ENCODE data around the gene KRT71.

KRT71 gene

GRCh38 chr12:52587563-52587962 lies 34.6 kb upstream of the KRT71 start:
- H3K36me3 ChIP-seq (ENCODE audit: low read depth), result no peaks in the 10 kb centered on the region
- ATAC-seq (ENCODE audit: low read depth) (no peak), DNase-seq (ENCODE audit: low spot score) (peak; percentile 27)
- H3K27me3 ChIP-seq (ENCODE audit: insufficient read depth, poor library complexity, severe bottlenecking), result no peaks in the 10 kb centered on the region
- TF ChIP-seq, protein P1, sequence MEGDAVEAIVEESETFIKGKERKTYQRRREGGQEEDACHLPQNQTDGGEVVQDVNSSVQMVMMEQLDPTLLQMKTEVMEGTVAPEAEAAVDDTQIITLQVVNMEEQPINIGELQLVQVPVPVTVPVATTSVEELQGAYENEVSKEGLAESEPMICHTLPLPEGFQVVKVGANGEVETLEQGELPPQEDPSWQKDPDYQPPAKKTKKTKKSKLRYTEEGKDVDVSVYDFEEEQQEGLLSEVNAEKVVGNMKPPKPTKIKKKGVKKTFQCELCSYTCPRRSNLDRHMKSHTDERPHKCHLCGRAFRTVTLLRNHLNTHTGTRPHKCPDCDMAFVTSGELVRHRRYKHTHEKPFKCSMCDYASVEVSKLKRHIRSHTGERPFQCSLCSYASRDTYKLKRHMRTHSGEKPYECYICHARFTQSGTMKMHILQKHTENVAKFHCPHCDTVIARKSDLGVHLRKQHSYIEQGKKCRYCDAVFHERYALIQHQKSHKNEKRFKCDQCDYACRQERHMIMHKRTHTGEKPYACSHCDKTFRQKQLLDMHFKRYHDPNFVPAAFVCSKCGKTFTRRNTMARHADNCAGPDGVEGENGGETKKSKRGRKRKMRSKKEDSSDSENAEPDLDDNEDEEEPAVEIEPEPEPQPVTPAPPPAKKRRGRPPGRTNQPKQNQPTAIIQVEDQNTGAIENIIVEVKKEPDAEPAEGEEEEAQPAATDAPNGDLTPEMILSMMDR (IDR thresholded peaks at IDR 0.05; ENCODE audit: poor library complexity, severe bottlenecking), result no peak
- H3K4me3 ChIP-seq (ENCODE audit: severe bottlenecking), result no peak overlapping the region
- peaks cover 7% of the 10 kb centered on the region for H3K4me1 ChIP-seq (ENCODE audit: insufficient read depth, poor library complexity, severe bottlenecking)
- no peaks in the 10 kb centered on the region for H3K9me3 ChIP-seq (ENCODE audit: severe bottlenecking)
- H3K27ac ChIP-seq (ENCODE audit: poor library complexity, severe bottlenecking), result no peak overlapping the region

GRCh38 chr12:52585946-52586345 lies 33.0 kb upstream of the KRT71 start:
- DNase-seq (ENCODE audit: low spot score), result peak; percentile 8
- no peaks in the 10 kb centered on the region for H3K27me3 ChIP-seq (ENCODE audit: insufficient read depth, poor library complexity, severe bottlenecking)
- H3K27ac ChIP-seq (ENCODE audit: poor library complexity, severe bottlenecking), result no peak overlapping the region
- H3K4me1 ChIP-seq (ENCODE audit: insufficient read depth, poor library complexity, severe bottlenecking), result peaks cover 24% of the 10 kb centered on the region
- ATAC-seq (ENCODE audit: low read depth), result no peak
- H3K4me3 ChIP-seq (ENCODE audit: severe bottlenecking), result no peak overlapping the region
- H3K36me3 ChIP-seq (ENCODE audit: low read depth), result no peaks in the 10 kb centered on the region
- TF ChIP-seq, protein P1 (IDR thresholded peaks at IDR 0.05; ENCODE audit: poor library complexity, severe bottlenecking), result no peak
- H3K9me3 ChIP-seq (ENCODE audit: severe bottlenecking), result no peaks in the 10 kb centered on the region

- H3K4me1 ChIP-seq (ENCODE audit: insufficient read depth, poor library complexity, severe bottlenecking), result peaks cover 32% of the 10 kb centered on the region
- TF ChIP-seq, protein P1 (IDR thresholded peaks at IDR 0.05; ENCODE audit: poor library complexity, severe bottlenecking), result no peak
- H3K9me3 ChIP-seq (ENCODE audit: severe bottlenecking), result no peaks in the 10 kb centered on the region
- no peak for ATAC-seq (ENCODE audit: low read depth)
- H3K4me3 ChIP-seq (ENCODE audit: severe bottlenecking), result no peak overlapping the region
- no peaks in the 10 kb centered on the region for H3K27me3 ChIP-seq (ENCODE audit: insufficient read depth, poor library complexity, severe bottlenecking)
- peak; percentile 10 for DNase-seq (ENCODE audit: low spot score)
- H3K27ac ChIP-seq (ENCODE audit: poor library complexity, severe bottlenecking), result no peak overlapping the region
- no peaks in the 10 kb centered on the region for H3K36me3 ChIP-seq (ENCODE audit: low read depth)
Measured at GRCh38 chr12:52585066-52585465, 32.1 kb upstream of the KRT71 start.

DNA sequence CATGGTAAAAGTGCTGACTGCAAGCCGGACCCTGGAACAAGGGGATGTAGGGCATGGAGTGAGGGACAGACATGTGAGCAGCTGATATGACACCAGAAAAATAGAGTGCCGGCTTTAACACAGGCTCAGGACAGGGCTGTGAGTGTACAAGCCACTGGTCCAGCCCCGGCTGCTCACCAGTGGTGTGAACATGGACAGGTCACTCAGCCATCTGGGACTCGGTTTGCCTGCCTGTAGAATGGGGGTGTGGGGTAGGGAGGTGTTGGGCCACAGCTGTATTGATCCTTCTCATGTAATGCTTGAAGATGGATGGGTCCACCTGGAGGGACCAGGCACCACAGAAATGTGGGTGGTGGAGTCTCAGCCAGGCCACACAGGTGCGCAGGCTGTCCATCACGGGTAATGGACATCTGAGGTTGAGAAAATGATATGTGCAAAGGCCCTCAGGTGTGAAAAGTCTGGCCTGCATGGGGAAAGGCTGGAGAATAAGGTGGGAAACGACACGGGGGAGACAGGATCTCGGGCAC lies 31.3 kb upstream of the KRT71 start:
- H3K4me1 ChIP-seq (ENCODE audit: insufficient read depth, poor library complexity, severe bottlenecking), result peaks cover 40% of the 10 kb centered on the region
- ATAC-seq (ENCODE audit: low read depth), result no peak
- no peaks in the 10 kb centered on the region for H3K9me3 ChIP-seq (ENCODE audit: severe bottlenecking)
- H3K27ac ChIP-seq (ENCODE audit: poor library complexity, severe bottlenecking), result no peak overlapping the region
- TF ChIP-seq, protein P1 (IDR thresholded peaks at IDR 0.05; ENCODE audit: poor library complexity, severe bottlenecking), result no peak
- H3K27me3 ChIP-seq (ENCODE audit: insufficient read depth, poor library complexity, severe bottlenecking), result no peaks in the 10 kb centered on the region
- peak; percentile 13 for DNase-seq (ENCODE audit: low spot score)
- no peak overlapping the region for H3K4me3 ChIP-seq (ENCODE audit: severe bottlenecking)
- no peaks in the 10 kb centered on the region for H3K36me3 ChIP-seq (ENCODE audit: low read depth)

DNA sequence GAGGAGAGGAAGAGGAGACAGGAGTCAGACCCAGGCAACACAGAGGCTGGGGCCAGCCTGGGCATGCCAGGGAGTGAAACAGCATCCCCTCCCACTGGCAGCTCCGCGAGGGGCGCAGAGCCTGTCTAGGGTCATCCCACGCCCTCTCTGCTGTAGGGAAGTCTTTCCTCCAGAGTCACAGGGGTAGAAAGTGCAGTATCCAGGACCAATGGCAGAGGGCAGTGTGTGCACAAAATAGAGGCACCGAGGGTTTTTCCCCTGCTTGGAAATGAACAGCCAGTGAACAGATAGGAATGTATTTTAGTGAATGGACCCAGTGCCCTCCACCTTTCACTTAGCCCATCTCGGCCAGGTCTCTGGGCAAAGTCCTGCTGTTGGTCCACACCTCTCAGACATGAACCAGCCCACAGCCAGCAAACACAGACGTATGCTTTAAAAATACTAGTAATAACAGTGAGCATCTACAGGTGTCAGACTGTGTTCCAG lies 30.1 kb upstream of the KRT71 start:
- peaks cover 40% of the 10 kb centered on the region for H3K4me1 ChIP-seq (ENCODE audit: insufficient read depth, poor library complexity, severe bottlenecking)
- no peaks in the 10 kb centered on the region for H3K36me3 ChIP-seq (ENCODE audit: low read depth)
- no peak overlapping the region for H3K4me3 ChIP-seq (ENCODE audit: severe bottlenecking)
- ATAC-seq (ENCODE audit: low read depth) (peak; percentile 93), DNase-seq (ENCODE audit: low spot score) (peak; percentile 94)
- H3K9me3 ChIP-seq (ENCODE audit: severe bottlenecking), result no peaks in the 10 kb centered on the region
- peak overlapping the region; percentile 83 for H3K27ac ChIP-seq (ENCODE audit: poor library complexity, severe bottlenecking)
- TF ChIP-seq, protein P1 (IDR thresholded peaks at IDR 0.05; ENCODE audit: poor library complexity, severe bottlenecking), result peak; percentile 88
- no peaks in the 10 kb centered on the region for H3K27me3 ChIP-seq (ENCODE audit: insufficient read depth, poor library complexity, severe bottlenecking)
